HEK293 (cell line): ENCODE results near the gene RALGAPA1.

Source experiments
- CTCF ChIA-PET: fragments of 350-600 bp; formaldehyde crosslinking; extraction: SDS; loops from one replicate; lab custom pipeline; 2021; ENCODE audit warnings: antibody characterized with exemption; lab: Yijun Ruan, JAX
- POLR2A ChIA-PET: fragments of 300-600 bp; formaldehyde crosslinking; extraction: SDS; loops from one replicate; lab custom pipeline; 2020; ENCODE audit warnings: antibody characterized with exemption, inconsistent platforms; lab: Yijun Ruan, JAX
- H3K27ac ChIP-seq: fragments of 200-500 bp; sonication (Bioruptor generic); 2 replicates; pipeline ENCODE4 v1.5.1; 2014; ENCODE audit warnings: low read depth, low read length, control low read depth, inconsistent platforms; ENCODE audit errors: extremely low read depth
- H3K36me3 ChIP-seq, 2 experiments: fragments of 200-500 bp in 1 of 2; sonication (Bioruptor generic) in 1 of 2; 1 replicate in 1 of 2; 2 replicates in 1 of 2; pipeline ENCODE4 v1.5.1; 2014 to 2017; ENCODE audit warnings: inconsistent platforms in 2 of 2, low read length in 2 of 2; ENCODE audit not compliant: control insufficient read depth in 2 of 2, insufficient read depth in 1 of 2
- H3K4me1 ChIP-seq: fragments of 200-500 bp; sonication (Bioruptor generic); 2 replicates; pipeline ENCODE4 v1.5.1; 2014; ENCODE audit warnings: mild to moderate bottlenecking, low read length, inconsistent platforms; ENCODE audit not compliant: control insufficient read depth, insufficient read depth
- H3K4me3 ChIP-seq: 2 replicates; pipeline ENCODE4 v1.5.1; 2011; ENCODE audit warnings: low read depth, mild to moderate bottlenecking, control low read depth, low read length, moderate library complexity
- H3K9me3 ChIP-seq: fragments of 200-500 bp; sonication (Bioruptor generic); 2 replicates; pipeline ENCODE4 v1.5.1; 2014; ENCODE audit warnings: low read depth, low read length, inconsistent platforms; ENCODE audit not compliant: control insufficient read depth, insufficient read depth
- TCF7L2 ChIP-seq: IDR thresholded peaks from 2 replicates; pipeline ENCODE4 v1.6.1; 2011; ENCODE audit warnings: low read depth, mild to moderate bottlenecking, inconsistent platforms, low read length, moderate library complexity, borderline replicate concordance
- ZBTB1 ChIP-seq: fragments of 450-650 bp; formaldehyde crosslinking; IDR thresholded peaks from 2 replicates; pipeline ENCODE4 v1.5.1; 2016; ENCODE audit warnings: missing biosample characterization, missing genetic modification characterization
- ZBTB17 ChIP-seq: fragments of 450-650 bp; formaldehyde crosslinking; IDR thresholded peaks from 2 replicates; pipeline ENCODE4 v1.5.1; 2016; ENCODE audit warnings: missing biosample characterization, missing genetic modification characterization
- ZBTB48 ChIP-seq: fragments of 450-650 bp; formaldehyde crosslinking; IDR thresholded peaks from 2 replicates; pipeline ENCODE4 v1.5.1; 2016; ENCODE audit warnings: missing biosample characterization, missing genetic modification characterization
- ZNF112 ChIP-seq: fragments of 450-650 bp; formaldehyde crosslinking; IDR thresholded peaks from 2 replicates; pipeline ENCODE4 v1.5.0; 2017; ENCODE audit warnings: missing biosample characterization, missing genetic modification characterization
- ZNF23 ChIP-seq: fragments of 450-650 bp; formaldehyde crosslinking; IDR thresholded peaks from 2 replicates; pipeline ENCODE4 v1.5.1; 2016; ENCODE audit warnings: missing biosample characterization, missing genetic modification characterization, borderline replicate concordance
- ZNF354C ChIP-seq: fragments of 450-650 bp; formaldehyde crosslinking; IDR thresholded peaks from 2 replicates; pipeline ENCODE4 v1.5.1; 2016; ENCODE audit warnings: missing biosample characterization, missing genetic modification characterization, low read depth, borderline replicate concordance
- ZNF394 ChIP-seq: fragments of 450-650 bp; formaldehyde crosslinking; IDR thresholded peaks from 2 replicates; pipeline ENCODE4 v1.5.1; 2016; ENCODE audit warnings: missing biosample characterization, missing genetic modification characterization, mild to moderate bottlenecking, moderate library complexity, borderline replicate concordance
- ZNF548 ChIP-seq: fragments of 450-650 bp; formaldehyde crosslinking; IDR thresholded peaks from 2 replicates; pipeline ENCODE4 v1.5.1; 2016; ENCODE audit warnings: missing biosample characterization, missing genetic modification characterization
- ZNF658 ChIP-seq: fragments of 450-650 bp; formaldehyde crosslinking; IDR thresholded peaks from 2 replicates; pipeline ENCODE4; 2016; ENCODE audit warnings: missing biosample characterization, missing genetic modification characterization
- ZNF701 ChIP-seq: fragments of 450-650 bp; formaldehyde crosslinking; IDR thresholded peaks from 2 replicates; pipeline ENCODE4 v1.5.1; 2016; ENCODE audit warnings: missing biosample characterization, missing genetic modification characterization
- ZNF843 ChIP-seq: fragments of 450-650 bp; formaldehyde crosslinking; IDR thresholded peaks from 2 replicates; pipeline ENCODE4 v1.5.1; 2016; ENCODE audit warnings: missing biosample characterization, missing genetic modification characterization
- ZSCAN16 ChIP-seq: fragments of 450-650 bp; formaldehyde crosslinking; IDR thresholded peaks from 2 replicates; pipeline ENCODE4 v1.5.1; 2016; ENCODE audit warnings: missing biosample characterization, missing genetic modification characterization
- ZSCAN23 ChIP-seq: fragments of 450-650 bp; formaldehyde crosslinking; IDR thresholded peaks from 2 replicates; pipeline ENCODE4 v1.5.1; 2016; ENCODE audit warnings: missing biosample characterization, missing genetic modification characterization
- TF ChIP-seq, protein P1 (sequence below): fragments of 450-650 bp; formaldehyde crosslinking; IDR thresholded peaks from 2 replicates; pipeline ENCODE4 v1.5.1; 2016; ENCODE audit warnings: missing biosample characterization, missing genetic modification characterization
- TF ChIP-seq, protein P2 (sequence below): fragments of 450-650 bp; formaldehyde crosslinking; IDR thresholded peaks from 2 replicates; pipeline ENCODE4 v1.5.1; 2016; ENCODE audit warnings: missing biosample characterization, missing genetic modification characterization, borderline replicate concordance
- TF ChIP-seq, protein P3 (sequence below): fragments of 450-650 bp; formaldehyde crosslinking; IDR thresholded peaks from 2 replicates; pipeline ENCODE4 v1.5.1; 2016; ENCODE audit warnings: missing biosample characterization, missing genetic modification characterization
- TF ChIP-seq, protein P4 (sequence below): fragments of 450-650 bp; formaldehyde crosslinking; IDR thresholded peaks from 2 replicates; pipeline ENCODE4 v1.5.1; 2016; ENCODE audit warnings: missing biosample characterization, missing genetic modification characterization

RALGAPA1 gene

GRCh38 chr14:35669782-35670181 lies 139.3 kb downstream of the RALGAPA1 start (continued):
- TF ChIP-seq, protein P1, sequence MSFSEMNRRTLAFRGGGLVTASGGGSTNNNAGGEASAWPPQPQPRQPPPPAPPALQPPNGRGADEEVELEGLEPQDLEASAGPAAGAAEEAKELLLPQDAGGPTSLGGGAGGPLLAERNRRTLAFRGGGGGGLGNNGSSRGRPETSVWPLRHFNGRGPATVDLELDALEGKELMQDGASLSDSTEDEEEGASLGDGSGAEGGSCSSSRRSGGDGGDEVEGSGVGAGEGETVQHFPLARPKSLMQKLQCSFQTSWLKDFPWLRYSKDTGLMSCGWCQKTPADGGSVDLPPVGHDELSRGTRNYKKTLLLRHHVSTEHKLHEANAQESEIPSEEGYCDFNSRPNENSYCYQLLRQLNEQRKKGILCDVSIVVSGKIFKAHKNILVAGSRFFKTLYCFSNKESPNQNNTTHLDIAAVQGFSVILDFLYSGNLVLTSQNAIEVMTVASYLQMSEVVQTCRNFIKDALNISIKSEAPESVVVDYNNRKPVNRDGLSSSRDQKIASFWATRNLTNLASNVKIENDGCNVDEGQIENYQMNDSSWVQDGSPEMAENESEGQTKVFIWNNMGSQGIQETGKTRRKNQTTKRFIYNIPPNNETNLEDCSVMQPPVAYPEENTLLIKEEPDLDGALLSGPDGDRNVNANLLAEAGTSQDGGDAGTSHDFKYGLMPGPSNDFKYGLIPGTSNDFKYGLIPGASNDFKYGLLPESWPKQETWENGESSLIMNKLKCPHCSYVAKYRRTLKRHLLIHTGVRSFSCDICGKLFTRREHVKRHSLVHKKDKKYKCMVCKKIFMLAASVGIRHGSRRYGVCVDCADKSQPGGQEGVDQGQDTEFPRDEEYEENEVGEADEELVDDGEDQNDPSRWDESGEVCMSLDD (tag by site-specific recombination): no peak

DNA sequence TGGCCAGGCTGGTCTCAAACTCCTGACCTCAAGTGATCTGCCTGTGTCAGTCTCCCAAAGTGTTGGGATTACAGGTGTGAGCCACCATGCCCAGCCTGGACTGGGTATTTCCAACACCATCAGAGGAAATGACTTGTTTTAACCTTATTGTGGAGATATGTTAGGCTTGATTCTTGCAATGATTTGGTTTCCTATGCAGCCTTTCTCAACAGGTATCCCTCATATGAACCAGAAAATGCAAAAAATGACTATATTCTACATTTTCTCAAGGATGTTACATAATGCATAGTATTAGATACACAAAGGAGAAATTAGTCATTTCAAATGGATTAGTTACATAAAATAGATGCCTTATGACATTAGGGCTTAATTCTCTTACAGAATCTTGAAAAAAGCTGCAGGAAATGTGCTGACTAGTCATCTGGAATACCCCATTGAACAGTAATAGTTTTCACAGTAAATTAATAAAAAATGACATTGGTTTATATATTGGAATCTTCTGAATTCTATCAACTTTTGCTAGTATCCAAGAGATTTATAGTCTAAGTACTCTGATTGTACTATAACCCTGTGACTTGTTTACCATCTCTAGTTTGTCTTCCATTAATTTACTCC lies 142.6 kb downstream of the RALGAPA1 start:
- Histone ChIP-seq H3K9me3 (no peaks in the 10 kb centered on the region), H3K4me1 (no peaks in the 10 kb centered on the region), H3K36me3 (peaks cover 8 to 28% of the 10 kb centered on the region in 2 experiments), H3K4me3 (no peak overlapping the region), H3K27ac (no peak overlapping the region)
- ChIA-PET POLR2A (no interaction called here), CTCF (no interaction called here)
- TF ChIP-seq ZNF548 (tag by site-specific recombination) (no peak), ZNF843 (tag by site-specific recombination) (no peak), ZSCAN16 (tag by site-specific recombination) (no peak), ZNF354C (no peak), ZSCAN23 (no peak), ZNF112 (tag by site-specific recombination) (no peak), ZBTB48 (tag by site-specific recombination) (no peak), ZNF658 (tag by site-specific recombination) (no peak), ZBTB1 (tag by site-specific recombination) (no peak), ZNF394 (tag by site-specific recombination) (no peak), ZNF701 (tag by site-specific recombination) (no peak), ZNF23 (tag by site-specific recombination) (no peak), TCF7L2 (no peak), ZBTB17 (tag by site-specific recombination) (no peak)
- TF ChIP-seq, protein P2, sequence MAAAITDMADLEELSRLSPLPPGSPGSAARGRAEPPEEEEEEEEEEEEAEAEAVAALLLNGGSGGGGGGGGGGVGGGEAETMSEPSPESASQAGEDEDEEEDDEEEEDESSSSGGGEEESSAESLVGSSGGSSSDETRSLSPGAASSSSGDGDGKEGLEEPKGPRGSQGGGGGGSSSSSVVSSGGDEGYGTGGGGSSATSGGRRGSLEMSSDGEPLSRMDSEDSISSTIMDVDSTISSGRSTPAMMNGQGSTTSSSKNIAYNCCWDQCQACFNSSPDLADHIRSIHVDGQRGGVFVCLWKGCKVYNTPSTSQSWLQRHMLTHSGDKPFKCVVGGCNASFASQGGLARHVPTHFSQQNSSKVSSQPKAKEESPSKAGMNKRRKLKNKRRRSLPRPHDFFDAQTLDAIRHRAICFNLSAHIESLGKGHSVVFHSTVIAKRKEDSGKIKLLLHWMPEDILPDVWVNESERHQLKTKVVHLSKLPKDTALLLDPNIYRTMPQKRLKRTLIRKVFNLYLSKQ (tag by site-specific recombination): no peak
- TF ChIP-seq, protein P3, sequence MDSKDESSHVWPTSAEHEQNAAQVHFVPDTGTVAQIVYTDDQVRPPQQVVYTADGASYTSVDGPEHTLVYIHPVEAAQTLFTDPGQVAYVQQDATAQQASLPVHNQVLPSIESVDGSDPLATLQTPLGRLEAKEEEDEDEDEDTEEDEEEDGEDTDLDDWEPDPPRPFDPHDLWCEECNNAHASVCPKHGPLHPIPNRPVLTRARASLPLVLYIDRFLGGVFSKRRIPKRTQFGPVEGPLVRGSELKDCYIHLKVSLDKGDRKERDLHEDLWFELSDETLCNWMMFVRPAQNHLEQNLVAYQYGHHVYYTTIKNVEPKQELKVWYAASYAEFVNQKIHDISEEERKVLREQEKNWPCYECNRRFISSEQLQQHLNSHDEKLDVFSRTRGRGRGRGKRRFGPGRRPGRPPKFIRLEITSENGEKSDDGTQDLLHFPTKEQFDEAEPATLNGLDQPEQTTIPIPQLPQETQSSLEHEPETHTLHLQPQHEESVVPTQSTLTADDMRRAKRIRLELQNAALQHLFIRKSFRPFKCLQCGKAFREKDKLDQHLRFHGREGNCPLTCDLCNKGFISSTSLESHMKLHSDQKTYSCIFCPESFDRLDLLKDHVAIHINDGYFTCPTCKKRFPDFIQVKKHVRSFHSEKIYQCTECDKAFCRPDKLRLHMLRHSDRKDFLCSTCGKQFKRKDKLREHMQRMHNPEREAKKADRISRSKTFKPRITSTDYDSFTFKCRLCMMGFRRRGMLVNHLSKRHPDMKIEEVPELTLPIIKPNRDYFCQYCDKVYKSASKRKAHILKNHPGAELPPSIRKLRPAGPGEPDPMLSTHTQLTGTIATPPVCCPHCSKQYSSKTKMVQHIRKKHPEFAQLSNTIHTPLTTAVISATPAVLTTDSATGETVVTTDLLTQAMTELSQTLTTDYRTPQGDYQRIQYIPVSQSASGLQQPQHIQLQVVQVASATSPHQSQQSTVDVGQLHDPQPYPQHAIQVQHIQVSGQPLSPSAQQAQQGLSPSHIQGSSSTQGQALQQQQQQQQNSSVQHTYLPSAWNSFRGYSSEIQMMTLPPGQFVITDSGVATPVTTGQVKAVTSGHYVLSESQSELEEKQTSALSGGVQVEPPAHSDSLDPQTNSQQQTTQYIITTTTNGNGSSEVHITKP: no peak
- TF ChIP-seq, protein P4, sequence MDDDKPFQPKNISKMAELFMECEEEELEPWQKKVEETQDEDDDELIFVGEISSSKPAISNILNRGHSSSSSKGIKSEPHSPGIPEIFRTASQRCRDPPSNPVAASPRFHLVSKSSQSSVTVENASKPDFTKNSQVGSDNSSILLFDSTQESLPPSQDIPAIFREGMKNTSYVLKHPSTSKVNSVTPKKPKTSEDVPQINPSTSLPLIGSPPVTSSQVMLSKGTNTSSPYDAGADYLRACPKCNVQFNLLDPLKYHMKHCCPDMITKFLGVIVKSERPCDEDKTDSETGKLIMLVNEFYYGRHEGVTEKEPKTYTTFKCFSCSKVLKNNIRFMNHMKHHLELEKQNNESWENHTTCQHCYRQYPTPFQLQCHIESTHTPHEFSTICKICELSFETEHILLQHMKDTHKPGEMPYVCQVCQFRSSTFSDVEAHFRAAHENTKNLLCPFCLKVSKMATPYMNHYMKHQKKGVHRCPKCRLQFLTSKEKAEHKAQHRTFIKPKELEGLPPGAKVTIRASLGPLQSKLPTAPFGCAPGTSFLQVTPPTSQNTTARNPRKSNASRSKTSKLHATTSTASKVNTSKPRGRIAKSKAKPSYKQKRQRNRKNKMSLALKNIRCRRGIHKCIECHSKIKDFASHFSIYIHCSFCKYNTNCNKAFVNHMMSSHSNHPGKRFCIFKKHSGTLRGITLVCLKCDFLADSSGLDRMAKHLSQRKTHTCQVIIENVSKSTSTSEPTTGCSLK (tag by site-specific recombination): no peak
